Measurements from ENCODE around the gene HS3ST6. TPM values are rescaled to one million over a fixed set of nuclear protein-coding genes. Genes with fewer than 3 reads are reported as not detected.

HS3ST6 gene
- total and polyA plus RNA-seq, 2 of the 13 experiments (the other 11 are each of a cell fraction or from before 2014, with no cell fraction given), result not detected

DNA sequence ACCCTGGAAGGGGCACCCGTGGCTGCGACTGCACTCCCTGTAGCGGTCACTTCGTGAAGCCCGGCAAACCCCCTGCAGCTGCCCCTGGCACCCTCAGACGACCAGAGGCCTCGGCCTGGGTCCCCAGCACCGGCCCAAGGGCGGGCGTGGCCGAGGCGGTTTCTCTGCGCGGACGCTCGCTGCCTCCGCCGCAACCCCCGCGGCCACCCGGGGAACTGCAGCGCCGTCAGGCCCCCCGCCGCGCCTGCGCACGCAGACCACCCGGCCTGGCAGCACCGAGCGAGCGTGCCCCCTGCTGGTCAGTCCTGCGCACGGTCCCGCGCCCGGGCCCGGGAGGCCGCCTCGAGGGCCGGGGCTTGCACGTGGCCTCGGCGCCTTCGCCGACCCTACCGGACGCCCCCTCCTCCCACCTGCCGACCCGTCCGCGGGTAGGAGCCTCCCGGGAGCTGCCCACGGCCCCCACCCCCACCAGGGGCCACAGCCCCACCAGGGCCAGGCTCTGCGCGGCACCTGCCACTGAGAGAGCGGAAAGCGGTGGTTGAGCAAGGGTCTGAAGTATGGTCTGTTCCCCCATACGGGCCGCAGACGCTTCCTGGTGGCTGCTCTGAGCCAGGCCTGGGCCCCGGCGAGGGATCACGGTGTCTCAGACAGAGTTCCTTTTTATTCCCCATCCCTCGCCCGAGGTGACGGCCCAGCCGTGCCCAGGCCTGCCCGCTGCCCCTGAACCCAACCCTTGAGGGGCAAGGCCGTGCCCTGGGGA lies 11.5 kb upstream of the HS3ST6 start (continued):
- TF ChIP-seq ZNF83 (CRISPR knock-in tag; IDR thresholded peaks at IDR 0.05; ENCODE audit: borderline replicate concordance), result no peak
- peak; percentile 77; the same call in 1 of the 2 replicates for TF ChIP-seq ZNF232 (CRISPR knock-in tag; IDR thresholded peaks at IDR 0.05; ENCODE audit: borderline replicate concordance)
- peak; percentile 52; the same call in 1 of the 2 replicates for TF ChIP-seq SAP130 (CRISPR knock-in tag; IDR thresholded peaks at IDR 0.05; ENCODE audit: low read depth)
- TF ChIP-seq CBX5 (CRISPR knock-in tag; IDR thresholded peaks at IDR 0.05; ENCODE audit: borderline replicate concordance), result no peak
- no peak for TF ChIP-seq SMAD3 (CRISPR knock-in tag; IDR thresholded peaks at IDR 0.05)
- TF ChIP-seq PHF5A (CRISPR knock-in tag; IDR thresholded peaks at IDR 0.05; ENCODE audit: low read depth, unreplicated experiment), result peak; percentile 27
- TF ChIP-seq, protein P1, sequence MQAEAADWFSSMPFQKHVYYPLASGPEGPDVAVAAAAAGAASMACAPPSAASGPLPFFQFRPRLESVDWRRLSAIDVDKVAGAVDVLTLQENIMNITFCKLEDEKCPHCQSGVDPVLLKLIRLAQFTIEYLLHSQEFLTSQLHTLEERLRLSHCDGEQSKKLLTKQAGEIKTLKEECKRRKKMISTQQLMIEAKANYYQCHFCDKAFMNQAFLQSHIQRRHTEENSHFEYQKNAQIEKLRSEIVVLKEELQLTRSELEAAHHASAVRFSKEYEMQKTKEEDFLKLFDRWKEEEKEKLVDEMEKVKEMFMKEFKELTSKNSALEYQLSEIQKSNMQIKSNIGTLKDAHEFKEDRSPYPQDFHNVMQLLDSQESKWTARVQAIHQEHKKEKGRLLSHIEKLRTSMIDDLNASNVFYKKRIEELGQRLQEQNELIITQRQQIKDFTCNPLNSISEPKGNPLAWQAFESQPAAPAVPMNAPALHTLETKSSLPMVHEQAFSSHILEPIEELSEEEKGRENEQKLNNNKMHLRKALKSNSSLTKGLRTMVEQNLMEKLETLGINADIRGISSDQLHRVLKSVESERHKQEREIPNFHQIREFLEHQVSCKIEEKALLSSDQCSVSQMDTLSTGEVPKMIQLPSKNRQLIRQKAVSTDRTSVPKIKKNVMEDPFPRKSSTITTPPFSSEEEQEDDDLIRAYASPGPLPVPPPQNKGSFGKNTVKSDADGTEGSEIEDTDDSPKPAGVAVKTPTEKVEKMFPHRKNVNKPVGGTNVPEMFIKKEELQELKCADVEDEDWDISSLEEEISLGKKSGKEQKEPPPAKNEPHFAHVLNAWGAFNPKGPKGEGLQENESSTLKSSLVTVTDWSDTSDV (CRISPR knock-in tag; IDR thresholded peaks at IDR 0.05), result no peak
- TF ChIP-seq, protein P2, sequence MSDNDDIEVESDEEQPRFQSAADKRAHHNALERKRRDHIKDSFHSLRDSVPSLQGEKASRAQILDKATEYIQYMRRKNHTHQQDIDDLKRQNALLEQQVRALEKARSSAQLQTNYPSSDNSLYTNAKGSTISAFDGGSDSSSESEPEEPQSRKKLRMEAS (IDR thresholded peaks at IDR 0.05), result peak; percentile 99
- TF ChIP-seq HOXD1 (CRISPR knock-in tag; IDR thresholded peaks at IDR 0.05), result no peak; the same call in 1 of the 2 replicates
- TF ChIP-seq, protein P3, sequence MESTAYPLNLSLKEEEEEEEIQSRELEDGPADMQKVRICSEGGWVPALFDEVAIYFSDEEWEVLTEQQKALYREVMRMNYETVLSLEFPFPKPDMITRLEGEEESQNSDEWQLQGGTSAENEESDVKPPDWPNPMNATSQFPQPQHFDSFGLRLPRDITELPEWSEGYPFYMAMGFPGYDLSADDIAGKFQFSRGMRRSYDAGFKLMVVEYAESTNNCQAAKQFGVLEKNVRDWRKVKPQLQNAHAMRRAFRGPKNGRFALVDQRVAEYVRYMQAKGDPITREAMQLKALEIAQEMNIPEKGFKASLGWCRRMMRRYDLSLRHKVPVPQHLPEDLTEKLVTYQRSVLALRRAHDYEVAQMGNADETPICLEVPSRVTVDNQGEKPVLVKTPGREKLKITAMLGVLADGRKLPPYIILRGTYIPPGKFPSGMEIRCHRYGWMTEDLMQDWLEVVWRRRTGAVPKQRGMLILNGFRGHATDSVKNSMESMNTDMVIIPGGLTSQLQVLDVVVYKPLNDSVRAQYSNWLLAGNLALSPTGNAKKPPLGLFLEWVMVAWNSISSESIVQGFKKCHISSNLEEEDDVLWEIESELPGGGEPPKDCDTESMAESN (CRISPR knock-in tag; conservative IDR thresholded peaks at IDR 0.05), result peak; percentile 73; the same call in 1 of the 2 replicates
- no peak for TF ChIP-seq CCAR2 (optimal IDR thresholded peaks at IDR 0.05; ENCODE audit: low read depth, low read length)
- peak; percentile 90 for TF ChIP-seq ZFX (CRISPR knock-in tag; IDR thresholded peaks at IDR 0.05; ENCODE audit: low read depth)
- no peak for TF ChIP-seq ZC3H4 (CRISPR knock-in tag; IDR thresholded peaks at IDR 0.05; ENCODE audit: borderline replicate concordance)
- TF ChIP-seq SETDB1 (CRISPR knock-in tag; IDR thresholded peaks at IDR 0.05; ENCODE audit: borderline replicate concordance), result no peak
- no peak for TF ChIP-seq ZNF530 (CRISPR knock-in tag; IDR thresholded peaks at IDR 0.05; ENCODE audit: low read depth)
- TF ChIP-seq TCF7 (IDR thresholded peaks at IDR 0.05; ENCODE audit: low read depth), result no peak
- no peak for TF ChIP-seq MED13 (CRISPR knock-in tag; IDR thresholded peaks at IDR 0.05)
- no peak for TF ChIP-seq TGIF2 (CRISPR knock-in tag; IDR thresholded peaks at IDR 0.05)
- 0 out of 2 replicates have a peak, but pooled peaks have one; percentile 38 for TF ChIP-seq PHF20 (CRISPR knock-in tag; IDR thresholded peaks at IDR 0.05)
- no peak for TF ChIP-seq ZNF432 (CRISPR knock-in tag; IDR thresholded peaks at IDR 0.05; ENCODE audit: borderline replicate concordance)
- peak; percentile 75; the same call in 1 of the 2 replicates for TF ChIP-seq MXD4 (CRISPR knock-in tag; IDR thresholded peaks at IDR 0.05)
- TF ChIP-seq KDM5B (CRISPR knock-in tag; IDR thresholded peaks at IDR 0.05; ENCODE audit: borderline replicate concordance), result peak; percentile 90; the same call in 1 of the 2 replicates
- peak; percentile 53; the same call in 1 of the 2 replicates for TF ChIP-seq ZNF589 (CRISPR knock-in tag; conservative IDR thresholded peaks at IDR 0.05)
- TF ChIP-seq, protein P4, sequence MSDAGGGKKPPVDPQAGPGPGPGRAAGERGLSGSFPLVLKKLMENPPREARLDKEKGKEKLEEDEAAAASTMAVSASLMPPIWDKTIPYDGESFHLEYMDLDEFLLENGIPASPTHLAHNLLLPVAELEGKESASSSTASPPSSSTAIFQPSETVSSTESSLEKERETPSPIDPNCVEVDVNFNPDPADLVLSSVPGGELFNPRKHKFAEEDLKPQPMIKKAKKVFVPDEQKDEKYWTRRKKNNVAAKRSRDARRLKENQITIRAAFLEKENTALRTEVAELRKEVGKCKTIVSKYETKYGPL (CRISPR knock-in tag; IDR thresholded peaks at IDR 0.05), result peak; percentile 44
- TF ChIP-seq ZNF878 (CRISPR knock-in tag; IDR thresholded peaks at IDR 0.05), result no peak
- no peak for TF ChIP-seq ZNF615 (CRISPR knock-in tag; IDR thresholded peaks at IDR 0.05; ENCODE audit: borderline replicate concordance)
